WTC11 (cell line): Measurements from ENCODE around the gene ZNF3.

Experiments
- ARID4B ChIP-seq: sonication (generic); formaldehyde crosslinking; IDR thresholded peaks from 2 replicates; pipeline ENCODE4 v1.8.0; 2023; ENCODE audit warnings: missing genetic modification reagents, mild to moderate bottlenecking, borderline replicate concordance
- CBFB ChIP-seq: sonication (generic); formaldehyde crosslinking; IDR thresholded peaks from 2 replicates; pipeline ENCODE4 v1.8.1; 2022; ENCODE audit warnings: mild to moderate bottlenecking, low read depth, missing genetic modification reagents
- CREB1 ChIP-seq: sonication (generic); formaldehyde crosslinking; IDR thresholded peaks from 2 replicates; pipeline ENCODE4 v1.8.0; 2023; ENCODE audit warnings: mild to moderate bottlenecking, missing genetic modification reagents
- CTCF ChIP-seq: fragments of 200-600 bp; IDR thresholded peaks from 2 replicates; pipeline ENCODE4 v1.8.0; 2022; ENCODE audit warnings: antibody characterized with exemption
- HMGA2 ChIP-seq: fragments of 250-450 bp; sonication (Bioruptor Pico); IDR thresholded peaks from 2 replicates; pipeline ENCODE4 v1.4.0; 2021; ENCODE audit warnings: mild to moderate bottlenecking, moderate library complexity
- NR2C2 ChIP-seq: sonication (generic); formaldehyde crosslinking; IDR thresholded peaks from 2 replicates; pipeline ENCODE4 v1.8.0; 2022; ENCODE audit warnings: mild to moderate bottlenecking, missing genetic modification reagents
- NR3C1 ChIP-seq: sonication (generic); formaldehyde crosslinking; conservative IDR thresholded peaks from 2 replicates; pipeline ENCODE4 v1.8.1; 2023; ENCODE audit warnings: low read depth, mild to moderate bottlenecking, missing genetic modification reagents
- TP53 ChIP-seq: sonication (generic); formaldehyde crosslinking; IDR thresholded peaks from 2 replicates; pipeline ENCODE4 v1.8.1; 2023; ENCODE audit warnings: mild to moderate bottlenecking, missing genetic modification reagents
- ZNF121 ChIP-seq: sonication (generic); formaldehyde crosslinking; IDR thresholded peaks from 2 replicates; pipeline ENCODE4 v1.8.0; 2023; ENCODE audit warnings: missing genetic modification reagents
- TF ChIP-seq, protein P1 (sequence below): fragments of 250-450 bp; sonication (Bioruptor Pico); IDR thresholded peaks from 2 replicates; pipeline ENCODE4 v1.9.0; 2021; ENCODE audit warnings: mild to moderate bottlenecking, borderline replicate concordance
- TF ChIP-seq, protein P2 (sequence below): sonication (generic); formaldehyde crosslinking; IDR thresholded peaks from 2 replicates; pipeline ENCODE4 v1.8.1; 2023; ENCODE audit warnings: mild to moderate bottlenecking, missing genetic modification reagents, moderate library complexity
- TF ChIP-seq, protein P3 (sequence below): sonication (generic); formaldehyde crosslinking; IDR thresholded peaks from 2 replicates; pipeline ENCODE4 v1.8.0; 2022; ENCODE audit warnings: mild to moderate bottlenecking, missing genetic modification reagents

GRCh38 chr7:100095704-100096103 is 14.2 kb upstream of the ZNF3 start:
- no peak for TF ChIP-seq CTCF
- TF ChIP-seq, protein P1, sequence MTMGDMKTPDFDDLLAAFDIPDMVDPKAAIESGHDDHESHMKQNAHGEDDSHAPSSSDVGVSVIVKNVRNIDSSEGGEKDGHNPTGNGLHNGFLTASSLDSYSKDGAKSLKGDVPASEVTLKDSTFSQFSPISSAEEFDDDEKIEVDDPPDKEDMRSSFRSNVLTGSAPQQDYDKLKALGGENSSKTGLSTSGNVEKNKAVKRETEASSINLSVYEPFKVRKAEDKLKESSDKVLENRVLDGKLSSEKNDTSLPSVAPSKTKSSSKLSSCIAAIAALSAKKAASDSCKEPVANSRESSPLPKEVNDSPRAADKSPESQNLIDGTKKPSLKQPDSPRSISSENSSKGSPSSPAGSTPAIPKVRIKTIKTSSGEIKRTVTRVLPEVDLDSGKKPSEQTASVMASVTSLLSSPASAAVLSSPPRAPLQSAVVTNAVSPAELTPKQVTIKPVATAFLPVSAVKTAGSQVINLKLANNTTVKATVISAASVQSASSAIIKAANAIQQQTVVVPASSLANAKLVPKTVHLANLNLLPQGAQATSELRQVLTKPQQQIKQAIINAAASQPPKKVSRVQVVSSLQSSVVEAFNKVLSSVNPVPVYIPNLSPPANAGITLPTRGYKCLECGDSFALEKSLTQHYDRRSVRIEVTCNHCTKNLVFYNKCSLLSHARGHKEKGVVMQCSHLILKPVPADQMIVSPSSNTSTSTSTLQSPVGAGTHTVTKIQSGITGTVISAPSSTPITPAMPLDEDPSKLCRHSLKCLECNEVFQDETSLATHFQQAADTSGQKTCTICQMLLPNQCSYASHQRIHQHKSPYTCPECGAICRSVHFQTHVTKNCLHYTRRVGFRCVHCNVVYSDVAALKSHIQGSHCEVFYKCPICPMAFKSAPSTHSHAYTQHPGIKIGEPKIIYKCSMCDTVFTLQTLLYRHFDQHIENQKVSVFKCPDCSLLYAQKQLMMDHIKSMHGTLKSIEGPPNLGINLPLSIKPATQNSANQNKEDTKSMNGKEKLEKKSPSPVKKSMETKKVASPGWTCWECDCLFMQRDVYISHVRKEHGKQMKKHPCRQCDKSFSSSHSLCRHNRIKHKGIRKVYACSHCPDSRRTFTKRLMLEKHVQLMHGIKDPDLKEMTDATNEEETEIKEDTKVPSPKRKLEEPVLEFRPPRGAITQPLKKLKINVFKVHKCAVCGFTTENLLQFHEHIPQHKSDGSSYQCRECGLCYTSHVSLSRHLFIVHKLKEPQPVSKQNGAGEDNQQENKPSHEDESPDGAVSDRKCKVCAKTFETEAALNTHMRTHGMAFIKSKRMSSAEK (CRISPR knock-in tag) = no peak
- TF ChIP-seq, protein P2, sequence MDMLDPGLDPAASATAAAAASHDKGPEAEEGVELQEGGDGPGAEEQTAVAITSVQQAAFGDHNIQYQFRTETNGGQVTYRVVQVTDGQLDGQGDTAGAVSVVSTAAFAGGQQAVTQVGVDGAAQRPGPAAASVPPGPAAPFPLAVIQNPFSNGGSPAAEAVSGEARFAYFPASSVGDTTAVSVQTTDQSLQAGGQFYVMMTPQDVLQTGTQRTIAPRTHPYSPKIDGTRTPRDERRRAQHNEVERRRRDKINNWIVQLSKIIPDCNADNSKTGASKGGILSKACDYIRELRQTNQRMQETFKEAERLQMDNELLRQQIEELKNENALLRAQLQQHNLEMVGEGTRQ (CRISPR knock-in tag) = no peak
- no peak for TF ChIP-seq HMGA2 (CRISPR knock-in tag)
- TF ChIP-seq, protein P3, sequence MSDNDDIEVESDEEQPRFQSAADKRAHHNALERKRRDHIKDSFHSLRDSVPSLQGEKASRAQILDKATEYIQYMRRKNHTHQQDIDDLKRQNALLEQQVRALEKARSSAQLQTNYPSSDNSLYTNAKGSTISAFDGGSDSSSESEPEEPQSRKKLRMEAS (CRISPR knock-in tag) = no peak
- TF ChIP-seq CBFB (CRISPR knock-in tag) = no peak
- no peak for TF ChIP-seq ZNF121
- no peak for TF ChIP-seq ARID4B (CRISPR knock-in tag)
- TF ChIP-seq CREB1 (CRISPR knock-in tag) = no peak
- TF ChIP-seq TP53 (CRISPR knock-in tag) = no peak
- TF ChIP-seq NR3C1 (CRISPR knock-in tag) = no peak
- TF ChIP-seq NR2C2 (CRISPR knock-in tag) = no peak
